ENCODE data around the gene NUDT21. TPM values are rescaled to one million over a fixed set of nuclear protein-coding genes. Genes with fewer than 3 reads are reported as not detected.

The NUDT21 gene
- total and polyA plus RNA-seq, 2 donors from 2014 or later: 47.1 to 117 TPM

- no peak for DNase-seq
- H3K4me1 ChIP-seq (ENCODE audit: control insufficient read depth in 2 of 3, insufficient read depth in 2 of 3, low read depth in 1 of 3, low read length in 3 of 3): no peaks in the 10 kb centered on the region
- H3K9ac ChIP-seq (ENCODE audit: low read length in 3 of 3): no peak overlapping the region
- TF ChIP-seq, protein P1, sequence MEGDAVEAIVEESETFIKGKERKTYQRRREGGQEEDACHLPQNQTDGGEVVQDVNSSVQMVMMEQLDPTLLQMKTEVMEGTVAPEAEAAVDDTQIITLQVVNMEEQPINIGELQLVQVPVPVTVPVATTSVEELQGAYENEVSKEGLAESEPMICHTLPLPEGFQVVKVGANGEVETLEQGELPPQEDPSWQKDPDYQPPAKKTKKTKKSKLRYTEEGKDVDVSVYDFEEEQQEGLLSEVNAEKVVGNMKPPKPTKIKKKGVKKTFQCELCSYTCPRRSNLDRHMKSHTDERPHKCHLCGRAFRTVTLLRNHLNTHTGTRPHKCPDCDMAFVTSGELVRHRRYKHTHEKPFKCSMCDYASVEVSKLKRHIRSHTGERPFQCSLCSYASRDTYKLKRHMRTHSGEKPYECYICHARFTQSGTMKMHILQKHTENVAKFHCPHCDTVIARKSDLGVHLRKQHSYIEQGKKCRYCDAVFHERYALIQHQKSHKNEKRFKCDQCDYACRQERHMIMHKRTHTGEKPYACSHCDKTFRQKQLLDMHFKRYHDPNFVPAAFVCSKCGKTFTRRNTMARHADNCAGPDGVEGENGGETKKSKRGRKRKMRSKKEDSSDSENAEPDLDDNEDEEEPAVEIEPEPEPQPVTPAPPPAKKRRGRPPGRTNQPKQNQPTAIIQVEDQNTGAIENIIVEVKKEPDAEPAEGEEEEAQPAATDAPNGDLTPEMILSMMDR (IDR thresholded peaks at IDR 0.05; ENCODE audit: borderline replicate concordance, extremely low read depth, insufficient read depth): no peak
- no peak overlapping the region for H3K4me3 ChIP-seq (ENCODE audit: low read length in 3 of 3)
- intact Hi-C loops (cut with DNase I): no loop called here
- peaks cover 6 to 31% (median 26%) of the 10 kb centered on the region in 3 donors for H3K36me3 ChIP-seq (ENCODE audit: control insufficient read depth in 2 of 3, insufficient read depth in 3 of 3, low read length in 3 of 3)
- H3K27ac ChIP-seq (ENCODE audit: low read depth in 2 of 2, low read length in 2 of 2): no peak overlapping the region
- no peak for FAIRE-seq
- H3K9me3 ChIP-seq (ENCODE audit: control insufficient read depth in 2 of 3, insufficient read depth in 1 of 3, low read length in 3 of 3): no peaks in the 10 kb centered on the region
- no peaks in the 10 kb centered on the region for H3K27me3 ChIP-seq (ENCODE audit: control insufficient read depth, insufficient read depth, low read length)
These were observed 11.1 kb upstream of the NUDT21 start for GRCh38 chr16:56462064-56462796.

DNA sequence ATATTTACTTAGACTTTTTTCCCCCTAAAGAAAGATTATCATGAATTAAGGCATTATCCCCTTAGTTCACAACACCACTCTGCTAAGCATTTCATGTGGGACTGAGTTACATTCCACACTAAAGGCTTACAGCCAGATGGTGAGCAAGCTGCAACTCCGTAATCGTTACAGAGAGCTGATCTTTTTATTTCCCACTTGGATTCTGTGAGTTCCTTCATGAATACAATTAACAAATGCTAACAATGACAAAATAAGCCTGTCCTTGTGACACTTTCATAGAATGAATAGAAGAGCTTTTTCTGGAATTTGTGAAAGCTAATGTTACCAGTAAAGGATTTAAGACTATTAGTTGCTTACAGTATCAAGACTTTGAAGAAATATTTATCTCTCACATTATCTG lies 9.0 kb upstream of the NUDT21 start:
- Histone ChIP-seq H3K36me3 (ENCODE audit: control insufficient read depth in 2 of 3, insufficient read depth in 3 of 3, low read length in 3 of 3) (peaks cover 0 to 32% (median 23%) of the 10 kb centered on the region in 3 donors), H3K9me3 (ENCODE audit: control insufficient read depth in 2 of 3, insufficient read depth in 1 of 3, low read length in 3 of 3) (no peaks in the 10 kb centered on the region), H3K4me1 (ENCODE audit: control insufficient read depth in 2 of 3, insufficient read depth in 2 of 3, low read depth in 1 of 3, low read length in 3 of 3) (no peaks in the 10 kb centered on the region), H3K4me3 (ENCODE audit: low read length in 3 of 3) (no peak overlapping the region), H3K27ac (ENCODE audit: low read depth in 2 of 2, low read length in 2 of 2) (no peak overlapping the region), H3K9ac (ENCODE audit: low read length in 3 of 3) (no peak overlapping the region), H3K27me3 (ENCODE audit: control insufficient read depth, insufficient read depth, low read length) (no peaks in the 10 kb centered on the region)
- TF ChIP-seq, protein P1 (IDR thresholded peaks at IDR 0.05; ENCODE audit: borderline replicate concordance, extremely low read depth, insufficient read depth): no peak
- intact Hi-C loops (cut with DNase I): no loop called here
- DNase-seq (no peak), FAIRE-seq (no peak)

GRCh38 chr16:56457927-56458470 lies 6.9 kb upstream of the NUDT21 start:
- H3K4me3 ChIP-seq (ENCODE audit: low read length in 3 of 3): no peak overlapping the region
- DNase-seq (no peak), FAIRE-seq (no peak)
- peaks cover 0 to 32% (median 16%) of the 10 kb centered on the region in 3 donors for H3K36me3 ChIP-seq (ENCODE audit: control insufficient read depth in 2 of 3, insufficient read depth in 3 of 3, low read length in 3 of 3)
- H3K9ac ChIP-seq (ENCODE audit: low read length in 3 of 3): no peak overlapping the region
- H3K9me3 ChIP-seq (ENCODE audit: control insufficient read depth in 2 of 3, insufficient read depth in 1 of 3, low read length in 3 of 3): no peaks in the 10 kb centered on the region
- intact Hi-C loops (cut with DNase I): no loop called here
- TF ChIP-seq, protein P1 (IDR thresholded peaks at IDR 0.05; ENCODE audit: borderline replicate concordance, extremely low read depth, insufficient read depth): no peak
- H3K27ac ChIP-seq (ENCODE audit: low read depth in 2 of 2, low read length in 2 of 2): no peak overlapping the region
- no peaks in the 10 kb centered on the region for H3K27me3 ChIP-seq (ENCODE audit: control insufficient read depth, insufficient read depth, low read length)
- no peaks in the 10 kb centered on the region for H3K4me1 ChIP-seq (ENCODE audit: control insufficient read depth in 2 of 3, insufficient read depth in 2 of 3, low read depth in 1 of 3, low read length in 3 of 3)

Data from kidney (tissue), 14 donors.